Erythroblast (primary cell): ENCODE results near the gene MRPL1.

ENCODE experiments used
- GATA1 ChIP-seq: IDR thresholded peaks from 2 replicates; pipeline ENCODE4 v1.6.1; 2011; ENCODE audit warnings: low read depth, mild to moderate bottlenecking, control low read depth, low read length, moderate library complexity
- POLR2A ChIP-seq: IDR thresholded peaks from 2 replicates; pipeline ENCODE4 v1.6.1; 2011; ENCODE audit warnings: mild to moderate bottlenecking, low read length

DNA sequence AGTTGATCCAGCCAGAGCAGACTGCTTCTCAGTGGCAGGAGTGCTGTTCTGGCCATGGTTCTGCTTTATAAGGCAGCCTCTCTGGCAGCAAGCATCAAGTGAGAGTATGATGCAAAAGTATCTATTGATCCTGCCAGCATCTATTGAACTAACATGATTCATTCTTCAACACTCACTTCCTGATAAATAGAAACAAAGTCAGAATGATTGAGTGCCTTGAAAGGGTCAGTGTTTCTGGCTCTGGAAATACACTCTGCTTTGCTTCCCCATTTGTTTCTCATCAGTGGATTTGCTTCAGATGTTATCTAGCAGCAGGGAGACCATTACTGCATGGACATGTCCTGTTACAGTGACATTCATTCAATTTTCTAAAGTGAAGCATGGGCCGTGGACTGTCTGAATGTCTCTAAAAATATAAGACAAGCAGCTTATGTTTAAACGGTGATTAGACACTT, 128.3 kb downstream of the MRPL1 start:
- TF ChIP-seq POLR2A (no peak), GATA1 (no peak)
